ENCODE measurements around the gene ATP6V1G3.

The ATP6V1G3 gene

GRCh38 chr1:198544265-198544664 lies 3.8 kb upstream of the ATP6V1G3 start:
- in situ Hi-C loops (cut with MboI; ENCODE audit: low pct_unique_long_range_greater_than_20kb, low sequenced_read_pairs, unreplicated experiment): no loop called here
- DNase-seq (ENCODE audit: low spot score): no peak
- no peak for TF ChIP-seq CTCF (IDR thresholded peaks at IDR 0.05; ENCODE audit: extremely low read depth, insufficient read depth, missing control alignments)

- DNase-seq (ENCODE audit: low spot score): no peak
- TF ChIP-seq CTCF (IDR thresholded peaks at IDR 0.05; ENCODE audit: extremely low read depth, insufficient read depth, missing control alignments): no peak
- in situ Hi-C loops (cut with MboI; ENCODE audit: low pct_unique_long_range_greater_than_20kb, low sequenced_read_pairs, unreplicated experiment): no loop called here
Measured at GRCh38 chr1:198543670-198544260, 3.3 kb upstream of the ATP6V1G3 start.

GRCh38 chr1:198542632-198543031 lies 2.2 kb upstream of the ATP6V1G3 start:
- DNase-seq (ENCODE audit: low spot score): no peak

GRCh38 chr1:198541737-198542136 lies 1.3 kb upstream of the ATP6V1G3 start:
- no peak for TF ChIP-seq CTCF (IDR thresholded peaks at IDR 0.05; ENCODE audit: extremely low read depth, insufficient read depth, missing control alignments)
- in situ Hi-C loops (cut with MboI; ENCODE audit: low pct_unique_long_range_greater_than_20kb, low sequenced_read_pairs, unreplicated experiment): no loop called here

More at GRCh38 chr1:198542632-198543031, 2.2 kb upstream of the ATP6V1G3 start:
- in situ Hi-C loops (cut with MboI; ENCODE audit: low pct_unique_long_range_greater_than_20kb, low sequenced_read_pairs, unreplicated experiment): no loop called here
- no peak for TF ChIP-seq CTCF (IDR thresholded peaks at IDR 0.05; ENCODE audit: extremely low read depth, insufficient read depth, missing control alignments)

GRCh38 chr1:198538579-198539364 lies 1.7 kb downstream of the ATP6V1G3 start:
- no peak for DNase-seq (ENCODE audit: low spot score)
- in situ Hi-C loops (cut with MboI; ENCODE audit: low pct_unique_long_range_greater_than_20kb, low sequenced_read_pairs, unreplicated experiment): no loop called here
- TF ChIP-seq CTCF (IDR thresholded peaks at IDR 0.05; ENCODE audit: extremely low read depth, insufficient read depth, missing control alignments): no peak

More at GRCh38 chr1:198541737-198542136, 1.3 kb upstream of the ATP6V1G3 start:
- no peak for DNase-seq (ENCODE audit: low spot score)

GRCh38 chr1:198535631-198536030 lies 4.8 kb downstream of the ATP6V1G3 start:
- in situ Hi-C loops (cut with MboI; ENCODE audit: low pct_unique_long_range_greater_than_20kb, low sequenced_read_pairs, unreplicated experiment): no loop called here
- TF ChIP-seq CTCF (IDR thresholded peaks at IDR 0.05; ENCODE audit: extremely low read depth, insufficient read depth, missing control alignments): no peak
- DNase-seq (ENCODE audit: low spot score): no peak
